Neuron (in vitro differentiated cells): ENCODE results near the gene CCRL2.

Source experiments
- H2AFZ ChIP-seq: one replicate; pipeline ENCODE4 v1.6.1; 2013; ENCODE audit warnings: low read depth, mild to moderate bottlenecking, inconsistent platforms, low read length, moderate library complexity
- H3K27me3 ChIP-seq: one replicate; pipeline ENCODE4 v1.6.1; 2013; ENCODE audit warnings: low read length; ENCODE audit not compliant: insufficient read depth
- H3K36me3 ChIP-seq: one replicate; pipeline ENCODE4 v1.6.1; 2013; ENCODE audit warnings: low read length; ENCODE audit not compliant: insufficient read depth
- H3K4me1 ChIP-seq: one replicate; pipeline ENCODE4 v1.6.1; 2013; ENCODE audit warnings: low read length; ENCODE audit not compliant: insufficient read depth
- H3K4me3 ChIP-seq: 2 replicates; pipeline ENCODE4 v1.5.1; 2013; ENCODE audit warnings: mild to moderate bottlenecking, low read length, moderate library complexity
- H3K9me3 ChIP-seq: one replicate; pipeline ENCODE4 v1.6.1; 2013; ENCODE audit warnings: low read length

CCRL2 gene

DNA sequence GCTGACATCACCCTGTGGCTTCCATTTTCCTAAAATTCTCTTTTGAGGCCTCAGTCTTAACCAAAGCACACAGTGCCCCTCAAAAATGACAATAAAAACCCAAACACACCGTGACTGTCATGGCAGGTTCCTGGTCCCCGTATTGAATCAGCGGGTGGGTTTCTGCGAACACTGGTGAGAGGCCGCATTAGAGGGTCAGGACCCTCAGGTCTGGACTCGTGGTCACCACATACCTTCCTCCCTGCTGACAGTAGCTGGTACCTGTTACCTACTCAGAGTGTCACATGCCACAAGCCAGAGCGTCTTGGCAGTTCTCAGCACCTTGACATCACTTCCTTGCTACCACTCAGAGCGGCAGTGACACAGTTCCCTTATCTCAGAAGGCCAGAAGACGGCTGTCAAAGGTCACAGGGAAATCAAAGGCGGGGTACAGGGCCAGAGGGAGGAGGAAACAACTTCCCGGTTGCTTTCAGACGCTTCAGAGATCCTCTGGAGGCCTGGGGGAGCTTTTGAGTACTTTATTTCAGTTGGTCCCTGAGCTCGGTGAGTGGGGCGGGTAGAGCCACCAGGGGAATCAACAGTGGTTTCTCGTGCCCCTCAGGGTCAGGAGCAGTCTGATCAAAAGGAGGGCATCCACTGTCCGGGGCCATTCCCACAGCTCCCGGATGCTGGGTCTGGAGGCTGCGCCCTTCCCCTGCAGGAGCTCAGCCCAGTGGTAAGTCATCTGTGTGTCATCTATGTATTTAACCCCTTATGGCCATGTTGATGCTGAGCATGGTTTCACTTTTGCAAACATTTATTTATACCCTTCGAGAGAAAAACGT is at the start of gene CCRL2, which contains the start of gene CCR5AS:
TSS of gene CCRL2 (plus strand) at position 472 of the 824 bp plus-strand sequence. CDS start 821 bp downstream, outside the sequence.
TSS of gene CCR5AS (minus strand) at position 279 of the 824 bp plus-strand sequence.
- no peaks in the 10 kb centered on the region for H3K27me3 ChIP-seq
- H2AFZ ChIP-seq, result no peak within 1 kb of the TSS
- no peak within 1 kb of the TSS for H3K4me3 ChIP-seq
- H3K36me3 ChIP-seq, result no peaks in the 10 kb centered on the region
- H3K9me3 ChIP-seq, result no peaks in the 10 kb centered on the region
- H3K4me1 ChIP-seq, result no peaks in the 10 kb centered on the region

GRCh38 chr3:46358466-46358865 is 48.6 kb upstream of the CCRL2 start:
- no peaks in the 10 kb centered on the region for H3K36me3 ChIP-seq
- no peaks in the 10 kb centered on the region for H3K4me1 ChIP-seq
- no peaks in the 10 kb centered on the region for H3K27me3 ChIP-seq
- no peak overlapping the region for H3K4me3 ChIP-seq
- no peaks in the 10 kb centered on the region for H3K9me3 ChIP-seq
- no peak overlapping the region for H2AFZ ChIP-seq

DNA sequence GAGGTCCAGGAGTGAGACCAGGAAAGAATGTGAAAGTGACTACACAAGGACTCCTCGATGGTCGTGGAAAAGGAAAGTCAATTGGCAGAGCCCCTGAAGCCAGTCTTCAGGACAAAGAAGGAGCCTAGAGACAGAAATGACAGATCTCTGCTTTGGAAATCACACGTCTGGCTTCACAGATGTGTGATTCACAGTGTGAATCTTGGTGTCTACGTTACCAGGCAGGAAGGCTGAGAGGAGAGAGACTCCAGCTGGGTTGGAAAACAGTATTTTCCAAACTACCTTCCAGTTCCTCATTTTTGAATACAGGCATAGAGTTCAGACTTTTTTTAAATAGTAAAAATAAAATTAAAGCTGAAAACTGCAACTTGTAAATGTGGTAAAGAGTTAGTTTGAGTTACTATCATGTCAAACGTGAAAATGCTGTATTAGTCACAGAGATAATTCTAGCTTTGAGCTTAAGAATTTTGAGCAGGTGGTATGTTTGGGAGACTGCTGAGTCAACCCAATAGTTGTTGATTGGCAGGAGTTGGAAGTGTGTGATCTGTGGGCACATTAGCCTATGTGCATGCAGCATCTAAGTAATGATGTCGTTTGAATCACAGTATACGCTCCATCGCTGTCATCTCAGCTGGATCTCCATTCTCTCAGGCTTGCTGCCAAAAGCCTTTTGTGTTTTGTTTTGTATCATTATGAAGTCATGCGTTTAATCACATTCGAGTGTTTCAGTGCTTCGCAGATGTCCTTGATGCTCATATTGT is 47.1 kb upstream of the CCRL2 start:
- no peaks in the 10 kb centered on the region for H3K36me3 ChIP-seq
- no peaks in the 10 kb centered on the region for H3K27me3 ChIP-seq
- H3K4me1 ChIP-seq, result no peaks in the 10 kb centered on the region
- no peak overlapping the region for H2AFZ ChIP-seq
- H3K4me3 ChIP-seq, result no peak overlapping the region
- no peaks in the 10 kb centered on the region for H3K9me3 ChIP-seq

DNA sequence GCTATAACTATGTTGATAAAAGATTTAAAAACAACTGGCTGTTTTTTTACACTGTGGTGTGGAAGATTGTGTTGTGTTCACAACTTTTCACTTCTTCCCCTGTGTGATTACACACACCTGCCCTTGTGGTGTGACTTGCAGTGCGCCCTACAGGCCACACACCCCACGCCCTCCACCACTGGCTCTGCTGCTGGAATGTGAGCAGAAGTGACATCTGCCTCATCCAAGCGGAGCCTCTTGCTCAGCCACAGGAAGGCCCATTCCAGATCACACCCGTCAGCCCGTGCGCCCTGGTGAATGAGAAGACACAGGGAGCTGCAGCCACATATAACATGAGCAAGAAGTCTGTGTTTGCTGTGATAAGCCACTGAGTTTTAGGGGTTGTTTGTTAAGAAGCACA is 46.2 kb upstream of the CCRL2 start:
- Histone ChIP-seq H3K36me3 (no peaks in the 10 kb centered on the region), H3K9me3 (no peaks in the 10 kb centered on the region), H3K4me3 (no peak overlapping the region), H3K4me1 (no peaks in the 10 kb centered on the region), H2AFZ (no peak overlapping the region), H3K27me3 (no peaks in the 10 kb centered on the region)

DNA sequence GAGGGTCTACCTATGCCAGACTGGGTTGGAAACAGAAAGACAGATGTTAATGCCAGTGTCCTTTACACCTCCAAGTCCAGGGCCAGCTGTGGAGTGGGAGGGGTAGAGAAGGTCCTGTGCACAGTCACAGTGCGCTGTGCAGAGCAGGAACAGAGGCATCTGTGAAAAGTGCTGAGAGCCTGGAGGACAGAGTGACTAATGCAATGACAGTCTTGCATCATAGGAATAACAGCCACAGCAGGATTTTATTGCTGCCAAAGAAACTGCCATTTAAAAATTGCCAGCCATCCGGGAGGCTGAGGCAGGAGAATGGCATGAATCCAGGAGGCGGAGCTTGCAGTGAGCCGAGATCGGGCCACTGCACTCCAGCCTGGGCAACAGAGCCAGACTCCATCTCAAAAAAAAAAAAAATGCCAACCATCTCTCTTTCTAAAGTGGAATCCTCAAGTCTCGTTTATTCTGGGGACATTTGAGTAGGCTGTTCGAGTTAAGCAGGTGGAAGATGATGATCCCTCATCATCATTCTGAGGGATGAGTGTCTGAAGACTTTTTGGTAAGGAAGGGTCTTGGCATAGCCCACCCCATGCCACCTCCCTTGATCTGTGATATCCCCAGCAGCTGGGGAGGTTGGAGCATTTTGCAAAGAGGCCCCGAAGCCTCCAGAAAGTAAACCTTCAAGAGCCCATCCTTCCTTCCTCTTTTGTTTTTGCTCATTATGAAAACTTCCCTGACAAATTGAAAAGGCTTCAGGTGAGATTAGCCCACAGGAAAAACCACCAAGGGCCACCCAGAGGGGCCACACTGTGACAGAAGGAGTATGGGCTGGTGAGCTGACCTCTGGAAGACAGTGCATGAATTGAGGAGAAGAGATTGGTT is 45.4 kb upstream of the CCRL2 start:
- no peaks in the 10 kb centered on the region for H3K36me3 ChIP-seq
- no peaks in the 10 kb centered on the region for H3K9me3 ChIP-seq
- H3K4me1 ChIP-seq, result no peaks in the 10 kb centered on the region
- H2AFZ ChIP-seq, result no peak overlapping the region
- H3K4me3 ChIP-seq, result no peak overlapping the region
- no peaks in the 10 kb centered on the region for H3K27me3 ChIP-seq

- Histone ChIP-seq H3K9me3 (no peaks in the 10 kb centered on the region), H3K4me3 (no peak overlapping the region), H3K27me3 (peaks cover 3% of the 10 kb centered on the region), H2AFZ (no peak overlapping the region), H3K36me3 (no peaks in the 10 kb centered on the region), H3K4me1 (no peaks in the 10 kb centered on the region)
Observed at GRCh38 chr3:46365041-46365440, 42.0 kb upstream of the CCRL2 start.

- H3K27me3 ChIP-seq, result peaks cover 3% of the 10 kb centered on the region
- no peaks in the 10 kb centered on the region for H3K4me1 ChIP-seq
- no peaks in the 10 kb centered on the region for H3K9me3 ChIP-seq
- H3K36me3 ChIP-seq, result no peaks in the 10 kb centered on the region
- H3K4me3 ChIP-seq, result no peak overlapping the region
- no peak overlapping the region for H2AFZ ChIP-seq
Observed at GRCh38 chr3:46365737-46366524, 41.1 kb upstream of the CCRL2 start.

DNA sequence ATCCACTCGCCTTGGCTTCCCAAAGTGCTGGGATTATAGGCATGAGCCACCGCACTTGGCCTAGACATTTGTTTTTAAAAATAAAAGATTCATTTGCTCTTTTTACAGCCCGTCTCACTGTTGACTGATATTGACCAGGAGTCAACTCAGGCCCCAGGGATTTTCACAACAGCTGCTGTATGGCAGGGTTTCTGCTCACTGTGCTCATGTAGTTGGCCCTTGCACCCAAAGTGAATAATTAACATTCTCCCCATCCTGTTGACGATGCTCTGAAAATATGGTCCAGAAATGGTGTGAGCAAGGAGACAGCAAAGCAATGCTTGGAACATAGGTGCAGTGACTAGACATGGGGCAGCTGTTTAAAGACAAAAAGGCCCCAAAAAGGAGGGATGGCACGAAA is 39.2 kb upstream of the CCRL2 start:
- Histone ChIP-seq H3K4me3 (no peak overlapping the region), H3K27me3 (peaks cover 3% of the 10 kb centered on the region), H3K4me1 (no peaks in the 10 kb centered on the region), H2AFZ (no peak overlapping the region), H3K36me3 (no peaks in the 10 kb centered on the region), H3K9me3 (no peaks in the 10 kb centered on the region)

DNA sequence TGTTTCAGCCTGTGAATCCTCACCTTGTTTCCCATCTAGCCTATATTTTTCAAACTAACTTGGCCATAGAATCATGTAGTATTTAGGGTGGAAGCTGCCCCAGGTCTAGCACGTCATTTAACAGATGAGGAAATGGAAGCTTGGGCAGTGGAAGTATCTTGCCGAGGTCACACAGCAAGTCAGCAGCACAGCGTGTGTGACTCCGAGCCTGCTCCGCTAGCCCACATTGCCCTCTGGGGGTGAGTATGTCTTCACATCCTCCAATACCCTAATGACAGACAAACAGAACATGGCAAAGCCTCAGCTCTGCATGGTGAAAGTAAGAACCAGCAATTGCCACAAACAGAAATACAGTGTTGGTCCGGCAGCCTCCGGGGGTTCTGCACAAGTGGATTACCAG is 38.5 kb upstream of the CCRL2 start:
- Histone ChIP-seq H3K27me3 (peaks cover 3% of the 10 kb centered on the region), H3K4me3 (no peak overlapping the region), H2AFZ (no peak overlapping the region), H3K4me1 (no peaks in the 10 kb centered on the region), H3K9me3 (no peaks in the 10 kb centered on the region), H3K36me3 (no peaks in the 10 kb centered on the region)

GRCh38 chr3:46369151-46369550 is 37.9 kb upstream of the CCRL2 start:
- Histone ChIP-seq H3K4me3 (no peak overlapping the region), H3K36me3 (no peaks in the 10 kb centered on the region), H3K9me3 (no peaks in the 10 kb centered on the region), H3K4me1 (no peaks in the 10 kb centered on the region), H3K27me3 (peaks cover 3% of the 10 kb centered on the region), H2AFZ (no peak overlapping the region)

DNA sequence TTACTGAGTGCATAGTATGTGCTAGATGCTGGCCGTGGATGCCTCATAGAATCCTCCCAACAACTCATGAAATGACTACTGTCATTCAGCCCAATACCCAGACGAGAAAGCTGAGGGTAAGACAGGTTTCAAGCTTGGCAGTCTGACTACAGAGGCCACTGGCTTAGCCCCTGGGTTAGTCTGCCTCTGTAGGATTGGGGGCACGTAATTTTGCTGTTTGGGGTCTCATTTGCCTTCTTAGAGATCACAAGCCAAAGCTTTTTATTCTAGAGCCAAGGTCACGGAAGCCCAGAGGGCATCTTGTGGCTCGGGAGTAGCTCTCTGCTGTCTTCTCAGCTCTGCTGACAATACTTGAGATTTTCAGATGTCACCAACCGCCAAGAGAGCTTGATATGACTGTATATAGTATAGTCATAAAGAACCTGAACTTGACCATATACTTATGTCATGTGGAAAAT is 37.4 kb upstream of the CCRL2 start:
- peaks cover 6% of the 10 kb centered on the region for H3K27me3 ChIP-seq
- H3K9me3 ChIP-seq, result no peaks in the 10 kb centered on the region
- H3K4me3 ChIP-seq, result no peak overlapping the region
- no peaks in the 10 kb centered on the region for H3K4me1 ChIP-seq
- no peaks in the 10 kb centered on the region for H3K36me3 ChIP-seq
- no peak overlapping the region for H2AFZ ChIP-seq

DNA sequence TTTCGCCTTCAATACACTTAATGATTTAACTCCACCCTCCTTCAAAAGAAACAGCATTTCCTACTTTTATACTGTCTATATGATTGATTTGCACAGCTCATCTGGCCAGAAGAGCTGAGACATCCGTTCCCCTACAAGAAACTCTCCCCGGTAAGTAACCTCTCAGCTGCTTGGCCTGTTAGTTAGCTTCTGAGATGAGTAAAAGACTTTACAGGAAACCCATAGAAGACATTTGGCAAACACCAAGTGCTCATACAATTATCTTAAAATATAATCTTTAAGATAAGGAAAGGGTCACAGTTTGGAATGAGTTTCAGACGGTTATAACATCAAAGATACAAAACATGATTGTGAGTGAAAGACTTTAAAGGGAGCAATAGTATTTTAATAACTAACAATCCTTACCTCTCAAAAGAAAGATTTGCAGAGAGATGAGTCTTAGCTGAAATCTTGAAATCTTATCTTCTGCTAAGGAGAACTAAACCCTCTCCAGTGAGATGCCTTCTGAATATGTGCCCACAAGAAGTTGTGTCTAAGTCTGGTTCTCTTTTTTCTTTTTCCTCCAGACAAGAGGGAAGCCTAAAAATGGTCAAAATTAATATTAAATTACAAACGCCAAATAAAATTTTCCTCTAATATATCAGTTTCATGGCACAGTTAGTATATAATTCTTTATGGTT is 36.1 kb upstream of the CCRL2 start, which contains the start of gene CCR5:
TSS of gene CCR5 (plus strand) at position 108 of the 680 bp plus-strand sequence. CDS start 1,957 bp downstream, outside the sequence.
- Histone ChIP-seq H2AFZ (no peak within 1 kb of the TSS), H3K36me3 (no peaks in the 10 kb centered on the region), H3K4me3 (no peak within 1 kb of the TSS), H3K27me3 (peaks cover 6% of the 10 kb centered on the region), H3K9me3 (no peaks in the 10 kb centered on the region), H3K4me1 (no peaks in the 10 kb centered on the region)
